ENCODE measurements around the gene ATP6V0B. TPM values are rescaled to one million over a fixed set of nuclear protein-coding genes. Genes with fewer than 3 reads are reported as not detected.

The ATP6V0B gene
- total and polyA plus RNA-seq, 2 of the 13 experiments (the other 11 are each of a cell fraction or from before 2014, with no cell fraction given) = 157 to 161 TPM

DNA sequence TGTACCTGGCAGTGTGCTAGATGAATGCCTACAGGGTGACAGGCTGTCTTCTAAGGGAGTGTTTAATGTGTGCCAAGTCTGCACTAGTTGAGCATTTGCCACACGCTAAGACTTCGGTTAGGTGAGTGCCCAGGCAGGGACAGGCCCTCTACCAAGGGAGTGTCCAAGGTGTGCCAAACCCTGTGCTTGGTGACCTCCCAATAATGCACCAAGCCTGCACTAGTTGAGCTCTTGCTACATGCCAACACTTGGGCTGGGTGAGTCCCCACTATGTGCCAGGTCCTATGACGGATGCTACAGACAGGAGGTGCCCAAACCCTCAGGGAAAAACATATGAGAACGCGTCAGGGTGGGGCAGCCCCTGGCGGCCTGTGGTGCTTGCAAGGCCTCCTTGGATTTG, 45.7 kb downstream of the ATP6V0B start:
- 86% methylated on average over 6 of the region's 6 CpGs for WGBS (ENCODE audit: low lambda C conversion rate)
- Histone ChIP-seq H3K9ac (ENCODE audit: insufficient read depth, low read depth, low read length) (no peak overlapping the region), H3K27me3 (ENCODE audit: control insufficient read depth in 1 of 2, insufficient read depth in 2 of 2, low read length in 2 of 2) (no peaks in the 10 kb centered on the region), H3K9me3 (ENCODE audit: low read length) (no peaks in the 10 kb centered on the region), H3K27ac (ENCODE audit: extremely low read length, insufficient read depth, low read length) (no peak overlapping the region), H4K20me1 (ENCODE audit: insufficient read depth, low read length) (no peaks in the 10 kb centered on the region), H2AFZ (ENCODE audit: low read length) (no peak overlapping the region), H3K36me3 (replicated peaks in 1 of 2; ENCODE audit: control insufficient read depth in 1 of 2, insufficient read depth in 2 of 2, low read length in 2 of 2) (peaks cover 4 to 23% of the 10 kb centered on the region in 2 experiments; a peak in 3 of 5 replicates), H3K4me3 (replicated peaks in 1 of 3; ENCODE audit: insufficient read depth in 1 of 3, low read depth in 2 of 3, low read length in 3 of 3) (no peak overlapping the region), H3K79me2 (ENCODE audit: insufficient read depth, low read length) (no peaks in the 10 kb centered on the region), H3K4me1 (ENCODE audit: insufficient read depth, low read length) (peaks cover 3% of the 10 kb centered on the region), H3K4me2 (ENCODE audit: low read depth, low read length) (no peak overlapping the region)
- DNase-seq (ENCODE audit: low spot score) (no peak), FAIRE-seq (no peak), ATAC-seq (no peak)
- POLR2A ChIA-PET = no interaction called here
- in situ Hi-C loops (cut with HindIII; ENCODE audit: extremely low pct_ligation_motif_present, low pct_unique_long_range_greater_than_20kb) = no loop called here
- intact Hi-C loops (cut with micrococcal nuclease; ENCODE audit: unreplicated experiment) = no loop called here
- CTCF ChIA-PET (ENCODE audit: low intra/inter-chr PET ratio, low total read pairs) = no interaction called here
- no TSS peak for BruUV-seq (replicated peaks)
- no peak for TF ChIP-seq SRSF9 (IDR thresholded peaks at IDR 0.05; ENCODE audit: borderline replicate concordance, insufficient read depth, low read depth, low read length, poor library complexity, severe bottlenecking)
- TF ChIP-seq, protein P1, sequence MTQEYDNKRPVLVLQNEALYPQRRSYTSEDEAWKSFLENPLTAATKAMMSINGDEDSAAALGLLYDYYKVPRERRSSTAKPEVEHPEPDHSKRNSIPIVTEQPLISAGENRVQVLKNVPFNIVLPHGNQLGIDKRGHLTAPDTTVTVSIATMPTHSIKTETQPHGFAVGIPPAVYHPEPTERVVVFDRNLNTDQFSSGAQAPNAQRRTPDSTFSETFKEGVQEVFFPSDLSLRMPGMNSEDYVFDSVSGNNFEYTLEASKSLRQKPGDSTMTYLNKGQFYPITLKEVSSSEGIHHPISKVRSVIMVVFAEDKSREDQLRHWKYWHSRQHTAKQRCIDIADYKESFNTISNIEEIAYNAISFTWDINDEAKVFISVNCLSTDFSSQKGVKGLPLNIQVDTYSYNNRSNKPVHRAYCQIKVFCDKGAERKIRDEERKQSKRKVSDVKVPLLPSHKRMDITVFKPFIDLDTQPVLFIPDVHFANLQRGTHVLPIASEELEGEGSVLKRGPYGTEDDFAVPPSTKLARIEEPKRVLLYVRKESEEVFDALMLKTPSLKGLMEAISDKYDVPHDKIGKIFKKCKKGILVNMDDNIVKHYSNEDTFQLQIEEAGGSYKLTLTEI (CRISPR knock-in tag; conservative IDR thresholded peaks at IDR 0.05) = no peak
- TF ChIP-seq AHR (CRISPR knock-in tag; IDR thresholded peaks at IDR 0.05) = no peak
- TF ChIP-seq, protein P2, sequence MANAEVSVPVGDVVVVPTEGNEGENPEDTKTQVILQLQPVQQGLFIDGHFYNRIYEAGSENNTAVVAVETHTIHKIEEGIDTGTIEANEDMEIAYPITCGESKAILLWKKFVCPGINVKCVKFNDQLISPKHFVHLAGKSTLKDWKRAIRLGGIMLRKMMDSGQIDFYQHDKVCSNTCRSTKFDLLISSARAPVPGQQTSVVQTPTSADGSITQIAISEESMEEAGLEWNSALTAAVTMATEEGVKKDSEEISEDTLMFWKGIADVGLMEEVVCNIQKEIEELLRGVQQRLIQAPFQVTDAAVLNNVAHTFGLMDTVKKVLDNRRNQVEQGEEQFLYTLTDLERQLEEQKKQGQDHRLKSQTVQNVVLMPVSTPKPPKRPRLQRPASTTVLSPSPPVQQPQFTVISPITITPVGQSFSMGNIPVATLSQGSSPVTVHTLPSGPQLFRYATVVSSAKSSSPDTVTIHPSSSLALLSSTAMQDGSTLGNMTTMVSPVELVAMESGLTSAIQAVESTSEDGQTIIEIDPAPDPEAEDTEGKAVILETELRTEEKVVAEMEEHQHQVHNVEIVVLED (CRISPR knock-in tag; IDR thresholded peaks at IDR 0.05; ENCODE audit: borderline replicate concordance) = no peak
- TF ChIP-seq NONO (IDR thresholded peaks at IDR 0.05) = no peak
- TF ChIP-seq NONO (CRISPR knock-in tag; conservative IDR thresholded peaks at IDR 0.05) = no peak
- TF ChIP-seq WIZ (CRISPR knock-in tag; IDR thresholded peaks at IDR 0.05) = no peak
- TF ChIP-seq, protein P3, sequence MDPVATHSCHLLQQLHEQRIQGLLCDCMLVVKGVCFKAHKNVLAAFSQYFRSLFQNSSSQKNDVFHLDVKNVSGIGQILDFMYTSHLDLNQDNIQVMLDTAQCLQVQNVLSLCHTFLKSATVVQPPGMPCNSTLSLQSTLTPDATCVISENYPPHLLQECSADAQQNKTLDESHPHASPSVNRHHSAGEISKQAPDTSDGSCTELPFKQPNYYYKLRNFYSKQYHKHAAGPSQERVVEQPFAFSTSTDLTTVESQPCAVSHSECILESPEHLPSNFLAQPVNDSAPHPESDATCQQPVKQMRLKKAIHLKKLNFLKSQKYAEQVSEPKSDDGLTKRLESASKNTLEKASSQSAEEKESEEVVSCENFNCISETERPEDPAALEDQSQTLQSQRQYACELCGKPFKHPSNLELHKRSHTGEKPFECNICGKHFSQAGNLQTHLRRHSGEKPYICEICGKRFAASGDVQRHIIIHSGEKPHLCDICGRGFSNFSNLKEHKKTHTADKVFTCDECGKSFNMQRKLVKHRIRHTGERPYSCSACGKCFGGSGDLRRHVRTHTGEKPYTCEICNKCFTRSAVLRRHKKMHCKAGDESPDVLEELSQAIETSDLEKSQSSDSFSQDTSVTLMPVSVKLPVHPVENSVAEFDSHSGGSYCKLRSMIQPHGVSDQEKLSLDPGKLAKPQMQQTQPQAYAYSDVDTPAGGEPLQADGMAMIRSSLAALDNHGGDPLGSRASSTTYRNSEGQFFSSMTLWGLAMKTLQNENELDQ (CRISPR knock-in tag; IDR thresholded peaks at IDR 0.05; ENCODE audit: borderline replicate concordance) = no peak
- TF ChIP-seq, protein P4, sequence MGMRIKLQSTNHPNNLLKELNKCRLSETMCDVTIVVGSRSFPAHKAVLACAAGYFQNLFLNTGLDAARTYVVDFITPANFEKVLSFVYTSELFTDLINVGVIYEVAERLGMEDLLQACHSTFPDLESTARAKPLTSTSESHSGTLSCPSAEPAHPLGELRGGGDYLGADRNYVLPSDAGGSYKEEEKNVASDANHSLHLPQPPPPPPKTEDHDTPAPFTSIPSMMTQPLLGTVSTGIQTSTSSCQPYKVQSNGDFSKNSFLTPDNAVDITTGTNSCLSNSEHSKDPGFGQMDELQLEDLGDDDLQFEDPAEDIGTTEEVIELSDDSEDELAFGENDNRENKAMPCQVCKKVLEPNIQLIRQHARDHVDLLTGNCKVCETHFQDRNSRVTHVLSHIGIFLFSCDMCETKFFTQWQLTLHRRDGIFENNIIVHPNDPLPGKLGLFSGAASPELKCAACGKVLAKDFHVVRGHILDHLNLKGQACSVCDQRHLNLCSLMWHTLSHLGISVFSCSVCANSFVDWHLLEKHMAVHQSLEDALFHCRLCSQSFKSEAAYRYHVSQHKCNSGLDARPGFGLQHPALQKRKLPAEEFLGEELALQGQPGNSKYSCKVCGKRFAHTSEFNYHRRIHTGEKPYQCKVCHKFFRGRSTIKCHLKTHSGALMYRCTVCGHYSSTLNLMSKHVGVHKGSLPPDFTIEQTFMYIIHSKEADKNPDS (CRISPR knock-in tag; IDR thresholded peaks at IDR 0.05) = no peak
- TF ChIP-seq, protein P5, sequence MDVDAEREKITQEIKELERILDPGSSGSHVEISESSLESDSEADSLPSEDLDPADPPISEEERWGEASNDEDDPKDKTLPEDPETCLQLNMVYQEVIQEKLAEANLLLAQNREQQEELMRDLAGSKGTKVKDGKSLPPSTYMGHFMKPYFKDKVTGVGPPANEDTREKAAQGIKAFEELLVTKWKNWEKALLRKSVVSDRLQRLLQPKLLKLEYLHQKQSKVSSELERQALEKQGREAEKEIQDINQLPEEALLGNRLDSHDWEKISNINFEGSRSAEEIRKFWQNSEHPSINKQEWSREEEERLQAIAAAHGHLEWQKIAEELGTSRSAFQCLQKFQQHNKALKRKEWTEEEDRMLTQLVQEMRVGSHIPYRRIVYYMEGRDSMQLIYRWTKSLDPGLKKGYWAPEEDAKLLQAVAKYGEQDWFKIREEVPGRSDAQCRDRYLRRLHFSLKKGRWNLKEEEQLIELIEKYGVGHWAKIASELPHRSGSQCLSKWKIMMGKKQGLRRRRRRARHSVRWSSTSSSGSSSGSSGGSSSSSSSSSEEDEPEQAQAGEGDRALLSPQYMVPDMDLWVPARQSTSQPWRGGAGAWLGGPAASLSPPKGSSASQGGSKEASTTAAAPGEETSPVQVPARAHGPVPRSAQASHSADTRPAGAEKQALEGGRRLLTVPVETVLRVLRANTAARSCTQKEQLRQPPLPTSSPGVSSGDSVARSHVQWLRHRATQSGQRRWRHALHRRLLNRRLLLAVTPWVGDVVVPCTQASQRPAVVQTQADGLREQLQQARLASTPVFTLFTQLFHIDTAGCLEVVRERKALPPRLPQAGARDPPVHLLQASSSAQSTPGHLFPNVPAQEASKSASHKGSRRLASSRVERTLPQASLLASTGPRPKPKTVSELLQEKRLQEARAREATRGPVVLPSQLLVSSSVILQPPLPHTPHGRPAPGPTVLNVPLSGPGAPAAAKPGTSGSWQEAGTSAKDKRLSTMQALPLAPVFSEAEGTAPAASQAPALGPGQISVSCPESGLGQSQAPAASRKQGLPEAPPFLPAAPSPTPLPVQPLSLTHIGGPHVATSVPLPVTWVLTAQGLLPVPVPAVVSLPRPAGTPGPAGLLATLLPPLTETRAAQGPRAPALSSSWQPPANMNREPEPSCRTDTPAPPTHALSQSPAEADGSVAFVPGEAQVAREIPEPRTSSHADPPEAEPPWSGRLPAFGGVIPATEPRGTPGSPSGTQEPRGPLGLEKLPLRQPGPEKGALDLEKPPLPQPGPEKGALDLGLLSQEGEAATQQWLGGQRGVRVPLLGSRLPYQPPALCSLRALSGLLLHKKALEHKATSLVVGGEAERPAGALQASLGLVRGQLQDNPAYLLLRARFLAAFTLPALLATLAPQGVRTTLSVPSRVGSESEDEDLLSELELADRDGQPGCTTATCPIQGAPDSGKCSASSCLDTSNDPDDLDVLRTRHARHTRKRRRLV (CRISPR knock-in tag; IDR thresholded peaks at IDR 0.05) = no peak
- no peak for TF ChIP-seq ZNF552 (CRISPR knock-in tag; IDR thresholded peaks at IDR 0.05; ENCODE audit: borderline replicate concordance)

Data from HepG2 (cell line).